HG03442 (cell line): ENCODE measurements around the gene CCDC136.
A peak's percentile ranks its signal among the peaks of the same experiment; 100 is the strongest.

Experiments
- ATAC-seq: cut with Tn5 transposase; IDR thresholded peaks from one replicate; pipeline ENCODE4 v1.9.1; 2021; ENCODE audit warnings: mild to moderate bottlenecking, moderate library complexity; ENCODE audit not compliant: unreplicated experiment

The CCDC136 gene

DNA sequence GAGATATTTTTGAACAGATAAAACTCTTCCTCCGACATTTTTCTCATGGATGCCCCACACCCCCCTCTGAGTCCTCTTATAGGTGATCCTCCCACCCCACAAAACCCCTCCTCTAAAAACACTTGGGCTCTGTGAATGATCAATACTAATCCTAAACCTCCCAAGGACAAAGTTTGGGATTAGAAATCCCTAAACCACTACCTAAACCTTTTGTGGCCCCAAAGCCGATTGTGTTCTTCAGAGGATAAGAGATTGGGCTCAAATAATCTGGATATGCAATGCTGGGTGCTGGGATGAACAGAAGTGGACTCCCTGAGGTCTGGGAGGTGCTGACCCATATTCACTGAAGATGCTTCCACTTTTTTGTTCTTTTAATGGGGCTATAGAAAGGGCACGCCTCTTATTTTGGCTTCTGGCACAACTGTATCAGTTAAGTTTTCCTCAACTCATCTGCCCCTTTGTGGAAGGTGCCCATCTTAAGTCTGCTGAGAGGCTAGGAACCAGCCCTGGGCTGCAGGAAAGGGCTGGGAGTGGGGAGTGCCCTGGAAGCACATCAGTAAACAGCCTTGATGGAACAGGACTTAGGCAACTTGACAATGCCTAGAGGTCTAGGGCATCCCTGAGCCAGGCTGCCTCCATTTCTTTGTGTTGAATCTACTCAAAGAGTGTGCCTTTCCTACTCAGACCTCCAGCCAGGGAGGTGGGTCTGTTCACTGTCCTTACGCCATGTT, 15.9 kb upstream of the CCDC136 start, which contains the start of gene OPN1SW:
Gene OPN1SW (minus strand): TSS at position 51 of the 731 bp plus-strand sequence. CDS start 13 bp downstream, at position 38.
- ATAC-seq, result no peak

DNA sequence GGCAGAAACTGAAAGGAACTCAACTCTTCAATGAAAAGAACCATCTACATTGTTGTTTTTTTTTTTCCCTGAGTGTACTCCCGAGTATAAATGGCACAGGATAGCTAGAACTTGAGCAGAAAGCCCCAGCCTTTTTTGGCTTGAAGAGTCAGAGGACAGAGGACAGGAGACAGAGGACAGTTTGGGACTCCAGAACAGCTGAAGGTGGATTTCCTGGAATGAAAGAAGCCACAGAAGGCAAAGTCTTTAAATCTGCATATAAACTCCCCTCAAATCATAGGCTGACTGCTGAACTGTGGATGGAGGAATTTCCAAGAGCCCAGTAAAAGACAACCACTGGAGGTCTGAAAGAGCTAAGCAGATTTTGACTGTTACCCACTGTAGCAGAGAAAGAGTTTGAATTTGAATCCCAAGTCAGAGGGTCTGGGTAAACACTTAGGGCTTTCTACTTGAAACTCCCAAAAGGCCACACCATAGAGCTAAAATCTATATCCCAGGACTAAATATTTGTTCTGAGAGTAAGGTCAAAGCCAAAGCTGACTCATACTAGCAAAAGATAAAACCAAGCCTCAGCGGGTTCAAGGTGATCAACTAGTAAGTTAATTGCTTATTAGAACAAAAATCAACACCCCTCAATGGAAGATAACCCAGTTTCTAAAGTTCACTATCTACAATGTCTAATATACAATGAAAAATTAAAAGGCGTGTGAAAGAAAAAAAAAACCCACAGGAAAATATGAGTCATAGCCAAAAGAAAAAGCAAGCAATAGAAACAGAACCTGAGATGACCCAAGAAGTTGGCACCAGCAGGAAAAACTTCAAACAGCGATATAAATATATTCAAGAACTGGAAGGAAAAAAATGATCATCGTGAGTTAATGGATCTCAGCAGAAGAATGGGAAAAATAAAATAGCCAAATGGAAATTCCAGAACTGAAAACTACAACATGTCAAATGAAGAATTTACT, 14.3 kb upstream of the CCDC136 start:
- no peak for ATAC-seq

DNA sequence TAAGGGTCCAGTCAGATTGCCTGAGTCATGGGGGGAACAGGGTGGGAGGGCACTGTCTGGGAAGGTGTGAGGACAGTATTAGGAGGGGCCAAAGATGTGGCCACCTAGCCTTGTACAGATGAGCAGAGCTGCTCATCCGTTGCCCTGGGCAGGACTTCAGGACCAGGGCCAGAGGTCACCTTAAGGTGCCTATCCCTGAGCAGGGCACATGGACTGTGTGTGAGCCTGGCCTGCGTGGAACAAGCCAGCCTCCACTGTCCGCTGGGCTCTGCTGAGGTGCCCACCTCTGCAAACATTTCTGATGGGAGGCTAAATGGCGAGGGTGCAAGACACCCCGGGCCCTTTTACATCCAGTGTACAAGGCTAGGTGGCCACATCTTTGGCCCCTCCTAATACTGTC, 12.8 kb upstream of the CCDC136 start:
- no peak for ATAC-seq

DNA sequence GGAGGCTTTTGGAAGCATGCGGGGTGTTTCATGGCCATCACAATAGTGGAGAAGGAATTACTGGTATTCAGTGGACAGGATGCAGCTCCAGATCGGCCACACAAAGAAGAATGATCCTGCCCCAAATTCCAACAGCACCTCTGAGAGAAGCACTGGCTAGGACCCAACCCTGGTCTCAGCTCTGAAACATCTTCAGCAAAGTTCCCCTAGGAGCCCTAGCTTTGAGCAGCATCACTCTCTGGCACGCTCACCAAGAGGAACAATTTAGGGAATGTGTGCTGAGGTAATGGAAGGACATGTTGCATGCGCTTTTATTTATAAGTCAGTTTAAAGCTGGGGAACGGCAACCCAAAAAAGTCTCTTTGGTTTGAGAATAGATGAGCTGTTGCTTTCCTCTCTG, 10.6 kb upstream of the CCDC136 start:
- ATAC-seq, result no peak

DNA sequence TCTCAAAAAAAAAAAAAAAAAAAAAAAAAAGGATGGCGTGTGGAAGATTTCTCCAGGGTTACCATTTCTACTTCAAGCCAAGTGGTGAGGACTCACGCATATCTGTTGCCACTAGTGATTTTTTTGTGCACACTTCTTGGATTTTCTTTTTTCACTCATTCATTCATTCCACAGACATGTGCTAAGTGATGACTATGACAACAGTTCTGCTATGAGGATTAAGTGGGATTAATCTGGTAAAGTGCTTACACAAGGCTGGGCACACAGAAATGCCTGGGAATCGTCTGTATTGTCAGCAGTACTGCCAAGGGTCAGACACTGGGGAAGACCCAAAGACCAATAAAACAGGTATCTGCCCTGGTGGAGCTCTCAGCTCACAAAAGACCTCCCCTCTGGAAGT, 9.9 kb upstream of the CCDC136 start:
- ATAC-seq, result no peak

GRCh38 chr7:128783143-128783861, 8.5 kb upstream of the CCDC136 start:
- ATAC-seq, result no peak

DNA sequence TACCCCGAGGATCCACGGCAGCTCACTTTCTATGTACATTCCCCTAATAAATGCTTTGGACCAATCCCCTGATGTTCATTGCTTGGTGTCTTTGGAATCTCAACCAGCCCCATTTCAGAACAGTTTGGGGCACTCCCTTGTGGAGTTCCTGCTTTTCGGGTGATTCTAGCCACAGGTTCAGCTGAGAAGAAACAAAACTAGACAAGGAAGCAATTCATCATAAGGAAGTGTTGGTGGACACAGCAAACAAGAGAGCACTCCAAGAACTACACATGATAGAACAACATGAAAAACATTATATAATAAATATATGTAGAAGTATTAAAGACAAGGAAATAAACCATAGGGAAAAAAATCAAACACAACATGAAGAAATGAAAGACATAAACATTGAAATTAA, 6.0 kb upstream of the CCDC136 start:
- no peak for ATAC-seq

DNA sequence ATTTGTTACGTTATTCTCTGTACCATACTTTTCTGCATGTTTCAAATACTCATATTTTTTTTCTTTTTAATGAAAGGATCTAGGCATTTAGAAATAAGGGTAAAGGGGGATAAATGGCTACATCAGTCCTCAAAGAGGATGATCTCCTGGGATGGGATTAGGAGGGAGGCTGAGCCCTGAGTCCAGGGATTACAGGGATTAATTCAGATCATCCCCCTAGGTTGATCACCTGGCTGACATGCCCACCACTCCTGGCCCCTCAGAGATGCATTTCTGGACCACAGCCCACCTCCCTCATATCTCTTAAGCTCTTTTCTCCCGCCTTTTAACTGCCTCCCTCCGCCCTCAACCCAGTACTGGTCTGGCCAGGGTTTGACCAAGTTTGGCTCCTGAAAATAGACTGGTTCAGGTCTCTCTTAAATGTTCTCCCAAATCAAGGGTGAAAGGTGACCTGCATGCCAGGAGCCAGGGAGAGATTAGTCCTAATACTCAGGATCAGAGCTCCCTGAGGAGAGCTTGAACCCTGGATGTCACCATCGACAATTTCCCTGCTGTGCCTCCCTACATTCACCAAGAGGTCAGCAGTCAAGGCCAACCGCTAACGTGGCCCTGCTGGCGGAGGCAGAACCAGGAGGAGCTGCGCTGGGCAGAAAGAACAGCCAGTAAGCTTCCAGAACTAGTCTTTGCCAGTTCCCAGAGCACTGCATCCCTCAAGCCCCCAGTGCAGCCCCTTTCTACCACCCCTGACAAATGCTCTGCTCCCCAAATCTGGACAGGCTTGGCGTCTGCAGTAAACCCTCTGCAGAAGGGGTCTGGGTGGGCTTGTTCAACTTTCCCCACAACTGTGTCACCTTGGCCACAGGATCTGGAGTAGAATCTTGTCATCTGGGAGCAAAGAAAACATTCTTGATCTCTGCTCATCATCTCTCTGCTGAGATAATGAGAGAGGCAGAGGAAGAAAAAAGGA, 3.0 kb upstream of the CCDC136 start:
- no peak for ATAC-seq

GRCh38 chr7:128790315-128791041, 1.3 kb upstream of the CCDC136 start:
- peak; percentile 19 for ATAC-seq

DNA sequence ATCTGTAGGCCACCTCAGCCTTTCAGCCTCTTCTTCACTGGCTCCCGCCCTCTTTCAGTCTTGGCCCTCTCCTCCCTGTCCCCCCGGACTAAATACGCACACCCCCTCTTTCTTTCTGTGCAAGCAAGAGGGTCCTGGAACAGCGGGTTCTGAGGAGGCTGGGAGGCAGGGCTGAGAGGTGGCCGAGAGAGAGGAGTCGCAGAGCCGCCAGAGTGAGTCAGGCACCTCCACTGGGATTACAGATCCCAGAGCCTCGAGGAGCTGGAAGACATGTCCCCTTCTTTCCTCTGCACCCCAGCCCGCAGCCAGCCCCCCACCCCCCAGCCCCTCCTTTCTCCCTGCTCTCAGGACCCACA, 182 bp downstream of the CCDC136 start:
- no peak for ATAC-seq

DNA sequence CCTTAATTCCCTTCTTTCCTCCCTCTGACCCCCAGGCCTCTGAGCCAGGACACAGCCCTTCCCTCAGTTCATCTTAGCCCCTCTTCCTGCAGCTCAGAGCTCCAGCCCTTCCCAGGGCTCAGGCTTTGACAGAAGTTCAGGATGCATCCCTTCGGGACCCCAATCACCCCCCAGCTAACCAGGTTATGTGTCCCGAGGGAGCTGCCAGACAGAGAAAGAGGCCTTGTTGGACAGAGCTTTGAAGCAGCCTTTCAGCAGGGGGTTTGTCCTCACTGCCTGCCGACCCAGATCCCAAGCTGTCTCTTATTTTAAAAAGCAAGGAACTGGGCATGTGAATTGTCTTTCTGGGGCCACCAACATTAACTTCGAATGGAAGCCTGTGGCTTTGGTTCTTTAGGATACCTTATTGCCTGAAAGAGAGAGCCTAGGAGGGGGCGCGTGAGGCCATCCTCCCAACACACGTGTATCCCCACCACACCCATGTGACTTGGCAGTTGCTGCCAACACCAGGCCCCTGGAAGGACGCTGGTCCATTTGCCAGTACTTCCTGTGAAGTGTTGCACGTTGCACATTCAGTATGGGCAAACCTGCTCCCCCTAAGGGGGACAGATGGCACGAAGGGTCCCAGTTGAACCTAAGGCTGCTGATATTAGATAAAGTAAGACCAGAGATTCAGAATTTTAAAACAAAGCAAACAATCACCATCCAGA, 858 bp downstream of the CCDC136 start:
- ATAC-seq, result no peak

- ATAC-seq, result no peak
Measured at GRCh38 chr7:128793181-128793547, 1.4 kb downstream of the CCDC136 start.

DNA sequence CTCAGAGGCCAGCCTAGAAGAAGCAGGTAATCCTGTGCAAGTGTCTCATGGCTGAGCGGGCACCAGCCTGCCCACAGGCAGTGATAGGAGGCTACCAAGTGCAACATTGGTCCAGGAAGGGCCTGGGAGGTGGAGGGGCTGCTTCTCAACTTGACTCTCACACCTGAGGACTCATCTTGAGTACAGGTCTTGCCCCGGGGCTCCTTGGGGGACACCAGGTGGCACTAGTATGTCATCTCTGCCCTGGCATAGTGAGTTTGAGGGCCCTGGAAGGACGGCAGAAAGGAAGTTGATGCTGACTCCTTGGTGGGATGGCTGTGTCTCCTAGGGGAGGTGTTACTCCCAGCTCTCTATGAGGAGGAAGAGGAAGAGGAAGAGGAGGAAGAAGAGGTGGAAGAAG, 2.3 kb downstream of the CCDC136 start:
- no peak for ATAC-seq

- no peak for ATAC-seq
Measured at GRCh38 chr7:128794436-128794835, 2.7 kb downstream of the CCDC136 start.

GRCh38 chr7:128795129-128795528, 3.4 kb downstream of the CCDC136 start:
- no peak for ATAC-seq

GRCh38 chr7:128796327-128796726, 4.6 kb downstream of the CCDC136 start:
- ATAC-seq, result no peak

- ATAC-seq, result no peak
Measured at GRCh38 chr7:128799451-128799850, 7.7 kb downstream of the CCDC136 start.

DNA sequence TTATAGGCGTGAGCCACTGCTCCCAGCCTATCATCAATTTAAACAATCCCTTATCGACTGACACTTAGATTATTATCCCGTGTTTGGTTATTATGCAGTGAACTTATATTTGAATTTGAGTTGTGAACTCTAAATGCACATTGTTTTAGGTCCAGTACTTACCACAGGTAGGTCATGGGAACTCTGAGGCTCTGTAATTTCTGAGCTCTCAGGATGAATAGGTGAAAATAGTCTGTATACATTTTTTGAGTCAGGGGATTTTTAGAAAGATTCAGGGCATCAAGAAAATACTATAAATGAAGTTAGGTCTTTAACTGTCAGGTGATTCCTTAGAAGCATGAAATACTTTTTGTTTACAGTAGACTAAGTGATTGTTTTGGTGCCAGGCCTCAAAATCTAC, 8.8 kb downstream of the CCDC136 start:
- no peak for ATAC-seq

DNA sequence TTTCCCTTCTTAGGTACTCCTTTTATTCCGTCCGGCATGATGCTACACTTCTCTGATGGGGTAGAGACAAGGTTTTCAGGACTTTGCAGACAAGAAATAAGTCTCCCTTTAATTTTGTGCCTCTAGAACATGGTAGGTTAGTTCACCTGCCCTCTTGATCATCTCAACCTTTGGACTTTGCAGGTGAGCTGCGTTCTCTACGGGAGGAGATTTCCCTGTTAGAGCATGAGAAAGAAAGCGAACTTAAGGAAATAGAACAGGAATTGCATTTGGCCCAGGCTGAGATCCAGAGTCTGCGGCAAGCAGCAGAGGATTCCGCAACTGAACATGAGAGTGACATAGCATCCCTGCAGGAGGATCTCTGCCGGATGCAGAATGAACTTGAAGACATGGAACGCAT, 9.2 kb downstream of the CCDC136 start:
- ATAC-seq, result no peak
